Measurements from ENCODE around the gene SLX4IP. TPM values are rescaled to one million over a fixed set of nuclear protein-coding genes. Genes with fewer than 3 reads are reported as not detected.
A peak's percentile ranks its signal among the peaks of the same experiment; 100 is the strongest.

SLX4IP gene
- total RNA-seq, 2 experiments from 2014 or later, result 4.9 to 5.2 TPM

DNA sequence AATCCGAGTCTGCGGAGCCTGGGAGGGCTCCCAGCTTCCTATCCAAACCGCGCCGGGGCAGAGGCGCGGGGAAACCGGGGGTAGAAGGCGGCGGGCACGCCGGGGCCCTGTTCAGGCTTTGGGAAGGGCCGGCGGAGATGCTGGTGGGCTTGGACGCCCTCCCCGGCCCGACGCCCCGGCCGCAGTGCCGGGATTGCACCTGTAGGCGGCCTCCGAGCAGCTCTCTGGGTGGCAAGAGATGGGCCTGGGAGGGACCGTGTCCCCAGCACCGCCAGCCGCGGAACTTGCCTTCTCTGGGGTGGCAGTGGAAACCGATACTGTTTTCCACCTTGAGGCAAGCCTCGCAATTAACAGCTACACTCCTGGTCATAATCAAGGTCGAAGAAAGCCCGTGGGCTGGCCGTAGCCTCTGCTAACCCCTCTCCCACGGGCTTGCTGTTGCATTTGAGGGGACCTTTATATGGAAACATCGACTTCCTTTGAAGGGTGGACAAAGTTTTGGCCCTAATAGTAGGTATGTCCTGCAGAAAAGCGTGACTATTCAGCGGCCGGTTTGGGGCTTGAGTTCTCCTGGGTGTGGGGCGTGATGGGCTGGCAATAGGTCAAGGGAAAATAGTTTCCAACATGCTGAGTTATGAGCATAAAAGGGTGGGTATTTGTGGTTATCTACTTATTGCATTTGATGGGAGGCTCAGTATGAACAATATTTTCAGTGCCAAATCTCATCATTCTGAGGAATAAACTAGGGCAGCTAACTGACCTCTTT lies 239.8 kb downstream of the SLX4IP start:
- H3K9me3 Mint-ChIP-seq, result no peaks in the 10 kb centered on the region
- peak; percentile 47 for DNase-seq
- CTCF ChIA-PET, result interaction anchor here (0.5 to 0.6 kb wide), 2 partner anchors 245 to 278 kb away, joined by 3 read pairs; no protein-coding TSS in a partner anchor
- no peaks in the 10 kb centered on the region for H3K36me3 Mint-ChIP-seq (ENCODE audit: low read depth)
- H3K27ac Mint-ChIP-seq, result no peak overlapping the region
- peaks cover 21% of the 10 kb centered on the region for H3K4me1 Mint-ChIP-seq (ENCODE audit: low read depth)
- intact Hi-C loops (cut with micrococcal nuclease), result loop anchor here (1.0 to 10.0 kb wide), 8 partner anchors 76 to 1217 kb away; partner anchors contain the start of genes ANKEF1 and MKKS
- H3K27me3 Mint-ChIP-seq (ENCODE audit: low read depth), result peaks cover 56% of the 10 kb centered on the region
- H3K4me3 Mint-ChIP-seq, result peak overlapping the region; percentile 50

DNA sequence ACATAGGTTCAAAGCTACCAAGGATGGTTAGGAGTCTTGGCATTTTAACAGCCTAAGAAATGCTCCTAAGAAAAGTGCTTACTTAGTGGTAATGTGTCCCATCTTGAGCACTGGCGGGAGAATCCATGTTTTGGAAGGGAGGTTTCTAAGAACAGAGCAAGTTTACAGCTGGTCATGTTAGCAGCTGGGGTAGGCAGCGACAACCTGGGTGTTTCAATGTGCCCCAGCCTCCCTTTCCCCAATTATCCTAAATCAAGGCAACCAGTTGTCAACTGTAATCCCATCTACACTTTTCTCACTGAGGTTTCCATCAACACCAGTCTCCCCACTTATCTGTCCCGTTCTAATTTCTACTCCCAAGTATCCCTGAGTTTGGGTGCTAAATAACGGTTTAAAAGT lies 240.3 kb downstream of the SLX4IP start:
- intact Hi-C loops (cut with micrococcal nuclease), result loop anchor here (10.0 kb wide), 1 partner anchor 641 kb away; the partner anchor contains the start of gene ANKEF1
- peak overlapping the region; percentile 50 for H3K4me3 Mint-ChIP-seq
- H3K9me3 Mint-ChIP-seq, result no peaks in the 10 kb centered on the region
- H3K27ac Mint-ChIP-seq, result no peak overlapping the region
- H3K4me1 Mint-ChIP-seq (ENCODE audit: low read depth), result peaks cover 21% of the 10 kb centered on the region
- no peak for DNase-seq
- no peaks in the 10 kb centered on the region for H3K36me3 Mint-ChIP-seq (ENCODE audit: low read depth)
- peaks cover 51% of the 10 kb centered on the region for H3K27me3 Mint-ChIP-seq (ENCODE audit: low read depth)
- CTCF ChIA-PET, result interaction anchor here (0.6 kb wide), 1 partner anchor 16 kb away, joined by 4 read pairs; no protein-coding TSS in a partner anchor

DNA sequence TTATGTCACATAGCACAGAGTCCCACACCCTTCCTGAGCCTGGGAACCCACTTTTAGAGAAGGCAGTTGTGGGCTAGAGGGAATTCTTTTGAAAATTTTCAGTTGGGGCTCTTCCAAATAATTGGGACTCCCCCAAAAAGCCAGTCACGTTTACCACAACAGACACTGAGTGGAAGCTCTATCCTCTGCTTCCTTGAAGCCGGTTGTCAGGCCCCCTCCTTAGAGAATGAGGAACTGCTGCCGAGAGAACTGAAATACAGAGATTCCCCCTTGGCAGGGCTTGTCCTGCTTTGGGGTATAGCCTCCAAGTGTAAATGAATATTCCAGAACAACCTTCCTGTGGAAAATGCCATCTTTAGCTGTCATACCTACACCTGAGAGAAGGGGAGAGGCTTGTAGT lies 241.4 kb downstream of the SLX4IP start:
- intact Hi-C loops (cut with micrococcal nuclease), result loop anchor here (10.0 kb wide), 1 partner anchor 642 kb away; the partner anchor contains the start of gene ANKEF1
- H3K27me3 Mint-ChIP-seq (ENCODE audit: low read depth), result peaks cover 44% of the 10 kb centered on the region
- DNase-seq, result no peak
- no peak overlapping the region for H3K27ac Mint-ChIP-seq
- no peaks in the 10 kb centered on the region for H3K9me3 Mint-ChIP-seq
- no peaks in the 10 kb centered on the region for H3K36me3 Mint-ChIP-seq (ENCODE audit: low read depth)
- peaks cover 17% of the 10 kb centered on the region for H3K4me1 Mint-ChIP-seq (ENCODE audit: low read depth)
- CTCF ChIA-PET, result no interaction called here
- H3K4me3 Mint-ChIP-seq, result no peak overlapping the region

Small RNAs within 50 kb of the gene (microRNA-seq; reads per million reads assigned to microRNA genes)
- not detected for gene MIR6870 (ENCODE audit: borderline microRNAs expressed, borderline replicate concordance)

Other genes starting within 250 kb of the SLX4IP start
- not detected for gene SNAP25, start 216.5 kb upstream of the SLX4IP start, total RNA-seq
- gene MKKS, start 1.1 kb upstream of the SLX4IP start, total RNA-seq, result 1 to 10 TPM; 3.8 to 4.2 TPM
- gene JAG1, start 238.7 kb downstream of the SLX4IP start, total RNA-seq, result under 1 TPM; 0.25 to 0.41 TPM